SK-N-SH treated with all-trans-retinoic acid at 6 μM for 48 hours (cell line): ENCODE data around the gene KPNA1.
"Not testable (repeated sequence)": the region's sequence is repeated elsewhere in the genome, so short reads cannot be mapped to it uniquely, and the experiment has no call there.

Experiments used
- ATAC-seq: fragments of 200-7000 bp; cut with Tn5 transposase; 3 replicates; pipeline ENCODE4 v1.9.1; 2020; ENCODE audit warnings: mild to moderate bottlenecking, moderate library complexity
- CSDC2 ChIP-seq: fragments of 250-450 bp; sonication (Bioruptor Pico); IDR thresholded peaks from 2 replicates; pipeline ENCODE4 v1.5.0; 2020; ENCODE audit warnings: mild to moderate bottlenecking, moderate library complexity
- GLIS3 ChIP-seq: fragments of 250-450 bp; sonication (Bioruptor Pico); IDR thresholded peaks from 2 replicates; pipeline ENCODE4 v1.5.0; 2020; ENCODE audit warnings: mild to moderate bottlenecking, moderate library complexity
- ISL1 ChIP-seq: fragments of 250-450 bp; sonication (Bioruptor Pico); IDR thresholded peaks from 2 replicates; pipeline ENCODE4 v2.1.2; 2022; ENCODE audit warnings: mild to moderate bottlenecking, moderate library complexity
- OSR1 ChIP-seq: fragments of 250-450 bp; sonication (Bioruptor Pico); IDR thresholded peaks from 2 replicates; pipeline ENCODE4 v1.8.0; 2022; ENCODE audit warnings: moderate library complexity, mild to moderate bottlenecking, inconsistent platforms
- RARB ChIP-seq: fragments of 250-450 bp; sonication (Bioruptor Pico); IDR thresholded peaks from 2 replicates; pipeline ENCODE4 v1.8.0; 2021; ENCODE audit warnings: mild to moderate bottlenecking, moderate library complexity
- SNAI2 ChIP-seq: fragments of 250-450 bp; sonication (Bioruptor Pico); IDR thresholded peaks from 2 replicates; pipeline ENCODE4 v1.5.0; 2020; ENCODE audit warnings: mild to moderate bottlenecking, moderate library complexity
- TOX ChIP-seq: fragments of 250-450 bp; sonication (Bioruptor Pico); IDR thresholded peaks from 2 replicates; pipeline ENCODE4 v1.8.0; 2021; ENCODE audit warnings: mild to moderate bottlenecking, moderate library complexity, borderline replicate concordance
- ZC3H10 ChIP-seq: fragments of 250-450 bp; sonication (Bioruptor Pico); IDR thresholded peaks from 2 replicates; pipeline ENCODE4 v1.5.1; 2021; ENCODE audit warnings: mild to moderate bottlenecking, moderate library complexity
- ZFP30 ChIP-seq: fragments of 450-650 bp; formaldehyde crosslinking; IDR thresholded peaks from 2 replicates; pipeline ENCODE4 v1.5.0; 2022; ENCODE audit warnings: mild to moderate bottlenecking, moderate library complexity
- ZNF565 ChIP-seq: fragments of 450-650 bp; formaldehyde crosslinking; conservative IDR thresholded peaks from 2 replicates; pipeline ENCODE4 v1.5.0; 2020; ENCODE audit warnings: low read depth, mild to moderate bottlenecking, moderate library complexity
- ZNF70 ChIP-seq: fragments of 450-650 bp; formaldehyde crosslinking; IDR thresholded peaks from 2 replicates; pipeline ENCODE4 v1.5.0; 2020; ENCODE audit warnings: mild to moderate bottlenecking, moderate library complexity
- ZNF8 ChIP-seq: fragments of 450-650 bp; formaldehyde crosslinking; IDR thresholded peaks from 2 replicates; pipeline ENCODE4 v1.5.0; 2020; ENCODE audit warnings: mild to moderate bottlenecking, moderate library complexity
- TF ChIP-seq, protein P1 (sequence below): fragments of 250-450 bp; sonication (Bioruptor Pico); IDR thresholded peaks from 2 replicates; pipeline ENCODE4 v1.8.0; 2021; ENCODE audit warnings: low read depth, mild to moderate bottlenecking, moderate library complexity, borderline replicate concordance
- TF ChIP-seq, protein P2 (sequence below): fragments of 250-450 bp; sonication (Bioruptor Pico); IDR thresholded peaks from 2 replicates; pipeline ENCODE4 v1.5.1; 2021; ENCODE audit warnings: mild to moderate bottlenecking, moderate library complexity
- TF ChIP-seq, protein P3 (sequence below): fragments of 250-450 bp; sonication (Bioruptor Pico); IDR thresholded peaks from 2 replicates; pipeline ENCODE4 v1.8.0; 2020; ENCODE audit warnings: mild to moderate bottlenecking, moderate library complexity, borderline replicate concordance
- TF ChIP-seq, protein P4 (sequence below): fragments of 250-450 bp; sonication (Bioruptor Pico); IDR thresholded peaks from 2 replicates; pipeline ENCODE4 v1.5.0; 2020; ENCODE audit warnings: mild to moderate bottlenecking, moderate library complexity

Gene KPNA1

DNA sequence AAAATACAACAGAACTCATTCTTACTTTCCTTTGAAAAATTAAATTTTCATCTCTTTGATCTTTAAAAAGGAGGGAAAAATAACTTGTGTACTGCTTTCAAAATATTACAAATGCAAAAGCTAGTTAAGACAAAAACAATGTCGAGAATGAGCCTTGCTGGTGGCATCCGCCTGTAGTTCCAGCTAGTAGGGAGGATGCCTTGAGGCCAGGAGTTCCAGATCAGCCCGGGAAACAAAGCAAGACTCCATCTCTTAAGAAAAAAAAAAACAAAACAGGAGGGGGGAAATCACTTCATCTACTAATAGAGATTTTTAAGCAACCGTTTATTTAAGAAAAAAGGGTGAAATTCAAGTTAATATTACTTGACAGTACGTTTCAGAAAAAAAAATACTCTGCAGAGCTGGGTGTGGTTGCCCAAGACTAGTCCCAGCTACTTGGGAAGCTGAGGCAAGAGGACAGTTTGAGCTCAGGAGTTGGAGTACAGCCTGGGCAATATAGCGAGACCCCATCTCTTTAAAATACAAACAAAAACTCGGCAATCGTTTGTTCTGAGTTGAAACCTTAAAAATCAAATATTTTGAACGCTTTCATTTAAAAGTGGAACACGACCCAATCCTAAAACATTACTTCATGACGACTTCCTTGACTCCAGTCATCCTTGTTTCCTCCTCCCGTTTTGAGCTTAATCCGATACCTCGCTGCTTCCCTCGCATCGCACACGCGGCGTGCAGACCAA, 1.2 kb downstream of the KPNA1 start (continued):
- TF ChIP-seq, protein P1, sequence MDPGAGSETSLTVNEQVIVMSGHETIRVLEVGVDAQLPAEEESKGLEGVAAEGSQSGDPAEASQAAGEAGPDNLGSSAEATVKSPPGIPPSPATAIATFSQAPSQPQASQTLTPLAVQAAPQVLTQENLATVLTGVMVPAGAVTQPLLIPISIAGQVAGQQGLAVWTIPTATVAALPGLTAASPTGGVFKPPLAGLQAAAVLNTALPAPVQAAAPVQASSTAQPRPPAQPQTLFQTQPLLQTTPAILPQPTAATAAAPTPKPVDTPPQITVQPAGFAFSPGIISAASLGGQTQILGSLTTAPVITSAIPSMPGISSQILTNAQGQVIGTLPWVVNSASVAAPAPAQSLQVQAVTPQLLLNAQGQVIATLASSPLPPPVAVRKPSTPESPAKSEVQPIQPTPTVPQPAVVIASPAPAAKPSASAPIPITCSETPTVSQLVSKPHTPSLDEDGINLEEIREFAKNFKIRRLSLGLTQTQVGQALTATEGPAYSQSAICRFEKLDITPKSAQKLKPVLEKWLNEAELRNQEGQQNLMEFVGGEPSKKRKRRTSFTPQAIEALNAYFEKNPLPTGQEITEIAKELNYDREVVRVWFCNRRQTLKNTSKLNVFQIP (CRISPR knock-in tag): no peak
- TF ChIP-seq ZNF8 (CRISPR knock-in tag): no peak
- TF ChIP-seq SNAI2 (CRISPR knock-in tag): no peak
- no peak for TF ChIP-seq RARB (CRISPR knock-in tag)

DNA sequence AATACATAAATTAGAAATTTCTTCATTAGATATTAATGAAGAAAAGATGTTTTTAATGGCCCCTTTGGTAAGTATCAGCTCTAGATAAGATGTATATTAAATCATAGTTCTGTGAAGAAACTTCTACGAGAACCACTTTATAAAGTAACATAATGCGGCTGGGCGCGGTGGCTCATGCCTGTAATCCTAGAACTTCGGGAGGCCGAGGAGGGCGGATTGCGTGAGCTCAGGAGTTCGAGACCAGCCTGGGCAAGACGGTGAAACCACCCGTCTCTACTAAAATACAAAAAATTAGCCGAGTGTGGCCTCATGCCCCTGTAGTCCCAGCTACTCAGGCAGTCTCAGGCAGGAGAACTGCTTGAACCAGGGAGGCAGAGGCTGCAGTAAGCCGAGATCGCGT, 2.5 kb downstream of the KPNA1 start:
- ATAC-seq: no peak

DNA sequence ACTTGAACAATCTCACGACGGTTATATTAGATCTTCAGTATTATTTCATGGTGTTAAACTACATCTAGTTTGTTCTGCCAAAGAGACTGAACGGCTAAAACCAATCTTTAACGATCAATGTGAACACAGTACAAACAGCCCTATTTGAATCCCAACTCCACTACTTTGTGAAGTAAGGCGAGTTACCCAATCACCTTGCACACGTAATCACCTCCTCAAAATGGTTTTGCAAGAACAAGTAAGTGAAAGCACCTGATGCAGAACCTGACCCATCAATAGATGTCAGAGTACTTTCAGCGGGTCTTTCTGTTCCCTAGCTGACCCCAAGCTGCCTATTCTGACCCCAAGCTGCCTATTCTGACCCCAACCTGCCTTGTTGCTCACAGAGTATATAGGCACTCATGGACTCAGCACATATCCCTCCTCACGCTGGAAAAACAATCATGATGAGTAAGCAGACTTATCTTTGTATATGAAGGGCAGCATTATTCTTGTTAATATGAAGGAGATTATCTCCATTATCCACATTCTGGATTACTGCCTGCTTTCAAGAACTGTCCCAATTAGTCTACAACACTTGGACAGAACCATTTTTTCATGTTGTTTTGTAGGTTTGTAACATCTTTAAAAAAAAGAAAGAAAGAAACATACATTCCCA, 3.7 kb downstream of the KPNA1 start:
- ATAC-seq: no peak
- TF ChIP-seq TOX (CRISPR knock-in tag) (no peak), ZNF70 (CRISPR knock-in tag) (no peak), ZFP30 (CRISPR knock-in tag) (no peak), ZC3H10 (no peak), CSDC2 (CRISPR knock-in tag) (no peak), ISL1 (no peak), GLIS3 (no peak), ZNF565 (CRISPR knock-in tag) (no peak), OSR1 (no peak)
- TF ChIP-seq, protein P2, sequence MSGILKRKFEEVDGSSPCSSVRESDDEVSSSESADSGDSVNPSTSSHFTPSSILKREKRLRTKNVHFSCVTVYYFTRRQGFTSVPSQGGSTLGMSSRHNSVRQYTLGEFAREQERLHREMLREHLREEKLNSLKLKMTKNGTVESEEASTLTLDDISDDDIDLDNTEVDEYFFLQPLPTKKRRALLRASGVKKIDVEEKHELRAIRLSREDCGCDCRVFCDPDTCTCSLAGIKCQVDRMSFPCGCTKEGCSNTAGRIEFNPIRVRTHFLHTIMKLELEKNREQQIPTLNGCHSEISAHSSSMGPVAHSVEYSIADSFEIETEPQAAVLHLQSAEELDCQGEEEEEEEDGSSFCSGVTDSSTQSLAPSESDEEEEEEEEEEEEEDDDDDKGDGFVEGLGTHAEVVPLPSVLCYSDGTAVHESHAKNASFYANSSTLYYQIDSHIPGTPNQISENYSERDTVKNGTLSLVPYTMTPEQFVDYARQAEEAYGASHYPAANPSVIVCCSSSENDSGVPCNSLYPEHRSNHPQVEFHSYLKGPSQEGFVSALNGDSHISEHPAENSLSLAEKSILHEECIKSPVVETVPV: no peak
- TF ChIP-seq, protein P3, sequence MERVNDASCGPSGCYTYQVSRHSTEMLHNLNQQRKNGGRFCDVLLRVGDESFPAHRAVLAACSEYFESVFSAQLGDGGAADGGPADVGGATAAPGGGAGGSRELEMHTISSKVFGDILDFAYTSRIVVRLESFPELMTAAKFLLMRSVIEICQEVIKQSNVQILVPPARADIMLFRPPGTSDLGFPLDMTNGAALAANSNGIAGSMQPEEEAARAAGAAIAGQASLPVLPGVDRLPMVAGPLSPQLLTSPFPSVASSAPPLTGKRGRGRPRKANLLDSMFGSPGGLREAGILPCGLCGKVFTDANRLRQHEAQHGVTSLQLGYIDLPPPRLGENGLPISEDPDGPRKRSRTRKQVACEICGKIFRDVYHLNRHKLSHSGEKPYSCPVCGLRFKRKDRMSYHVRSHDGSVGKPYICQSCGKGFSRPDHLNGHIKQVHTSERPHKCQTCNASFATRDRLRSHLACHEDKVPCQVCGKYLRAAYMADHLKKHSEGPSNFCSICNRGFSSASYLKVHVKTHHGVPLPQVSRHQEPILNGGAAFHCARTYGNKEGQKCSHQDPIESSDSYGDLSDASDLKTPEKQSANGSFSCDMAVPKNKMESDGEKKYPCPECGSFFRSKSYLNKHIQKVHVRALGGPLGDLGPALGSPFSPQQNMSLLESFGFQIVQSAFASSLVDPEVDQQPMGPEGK (CRISPR knock-in tag): no peak
- TF ChIP-seq, protein P4, sequence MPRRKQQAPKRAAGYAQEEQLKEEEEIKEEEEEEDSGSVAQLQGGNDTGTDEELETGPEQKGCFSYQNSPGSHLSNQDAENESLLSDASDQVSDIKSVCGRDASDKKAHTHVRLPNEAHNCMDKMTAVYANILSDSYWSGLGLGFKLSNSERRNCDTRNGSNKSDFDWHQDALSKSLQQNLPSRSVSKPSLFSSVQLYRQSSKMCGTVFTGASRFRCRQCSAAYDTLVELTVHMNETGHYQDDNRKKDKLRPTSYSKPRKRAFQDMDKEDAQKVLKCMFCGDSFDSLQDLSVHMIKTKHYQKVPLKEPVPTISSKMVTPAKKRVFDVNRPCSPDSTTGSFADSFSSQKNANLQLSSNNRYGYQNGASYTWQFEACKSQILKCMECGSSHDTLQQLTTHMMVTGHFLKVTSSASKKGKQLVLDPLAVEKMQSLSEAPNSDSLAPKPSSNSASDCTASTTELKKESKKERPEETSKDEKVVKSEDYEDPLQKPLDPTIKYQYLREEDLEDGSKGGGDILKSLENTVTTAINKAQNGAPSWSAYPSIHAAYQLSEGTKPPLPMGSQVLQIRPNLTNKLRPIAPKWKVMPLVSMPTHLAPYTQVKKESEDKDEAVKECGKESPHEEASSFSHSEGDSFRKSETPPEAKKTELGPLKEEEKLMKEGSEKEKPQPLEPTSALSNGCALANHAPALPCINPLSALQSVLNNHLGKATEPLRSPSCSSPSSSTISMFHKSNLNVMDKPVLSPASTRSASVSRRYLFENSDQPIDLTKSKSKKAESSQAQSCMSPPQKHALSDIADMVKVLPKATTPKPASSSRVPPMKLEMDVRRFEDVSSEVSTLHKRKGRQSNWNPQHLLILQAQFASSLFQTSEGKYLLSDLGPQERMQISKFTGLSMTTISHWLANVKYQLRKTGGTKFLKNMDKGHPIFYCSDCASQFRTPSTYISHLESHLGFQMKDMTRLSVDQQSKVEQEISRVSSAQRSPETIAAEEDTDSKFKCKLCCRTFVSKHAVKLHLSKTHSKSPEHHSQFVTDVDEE (CRISPR knock-in tag): no peak
- TF ChIP-seq, protein P1 (CRISPR knock-in tag): no peak

More for the DNA sequence above, 2.5 kb downstream of the KPNA1 start:
- TF ChIP-seq TOX (CRISPR knock-in tag) (no peak), SNAI2 (CRISPR knock-in tag) (no peak), ZNF8 (CRISPR knock-in tag) (no peak), ZNF70 (CRISPR knock-in tag) (no peak), CSDC2 (CRISPR knock-in tag) (no peak)
- TF ChIP-seq, protein P1 (CRISPR knock-in tag): no peak
- TF ChIP-seq, protein P3 (CRISPR knock-in tag): no peak

DNA sequence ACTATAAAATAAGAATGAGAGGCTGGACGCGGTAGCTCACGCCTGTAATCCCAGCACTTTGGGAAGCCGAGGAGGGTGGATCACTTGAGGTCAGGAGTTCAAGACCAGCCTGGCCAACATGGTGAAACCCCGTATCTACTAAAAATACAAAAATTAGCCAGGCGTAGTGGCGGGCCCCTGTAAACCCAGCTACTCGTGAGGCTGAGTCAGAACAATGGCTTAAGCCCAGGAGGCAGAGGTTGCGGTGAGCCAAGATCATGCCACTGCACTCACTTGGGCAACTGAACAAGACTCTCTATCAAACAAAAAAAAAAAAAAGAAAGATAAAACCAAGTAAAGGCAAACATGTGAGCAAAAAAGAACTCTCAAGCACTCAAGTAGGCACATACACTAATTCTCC, 5.8 kb downstream of the KPNA1 start:
- not testable (repeated sequence) for ATAC-seq
